Inflammatory macrophage treated with lipopolysaccharide for 1 hour (primary cell): ENCODE data around the gene TRIM29.

Experiments
- DNase-seq, 2 donors: peaks; one replicate each; pipeline ENCODE4 v3.0.0-alpha.2; 2020 to 2022

The TRIM29 gene

DNA sequence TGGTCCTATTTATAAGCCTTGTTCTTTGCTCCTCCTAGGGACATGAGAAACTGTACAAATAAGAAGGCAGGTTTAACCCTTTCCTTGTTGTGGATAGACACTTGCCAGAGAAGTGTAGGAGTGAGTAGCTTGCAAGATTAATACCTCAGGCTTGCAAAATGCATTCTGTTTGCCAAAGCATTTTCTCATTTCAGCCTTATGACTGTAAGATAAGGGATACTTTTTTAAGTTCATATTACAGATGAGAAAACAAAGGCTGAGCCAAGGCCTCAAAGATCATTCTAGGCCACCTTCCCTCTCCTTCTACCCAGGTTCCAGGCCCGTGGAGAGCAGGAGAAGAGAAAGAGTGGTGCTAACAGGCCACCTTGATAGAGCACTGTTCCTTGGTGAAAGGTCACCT lies 46.8 kb downstream of the TRIM29 start:
- no peak for DNase-seq

DNA sequence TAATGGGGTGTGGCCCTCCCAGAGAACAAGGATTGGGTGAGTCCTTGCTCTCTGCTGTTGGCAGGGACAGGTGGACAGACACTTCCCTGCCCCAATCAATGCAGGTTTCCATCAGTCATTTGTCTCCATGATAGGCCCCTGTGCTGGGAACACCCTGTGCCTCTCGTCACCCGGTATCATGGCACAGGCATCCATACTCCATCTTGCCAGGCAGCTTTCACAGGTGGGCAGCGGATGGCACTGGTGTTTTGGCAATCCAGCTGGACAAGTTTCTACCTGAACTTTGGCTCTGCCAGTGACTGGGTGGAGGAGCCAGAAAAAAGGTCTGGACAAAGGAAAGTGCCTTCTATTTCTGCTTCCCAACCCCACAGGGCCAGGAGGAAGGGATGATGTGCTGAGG lies 47.5 kb downstream of the TRIM29 start:
- no peak for DNase-seq

DNA sequence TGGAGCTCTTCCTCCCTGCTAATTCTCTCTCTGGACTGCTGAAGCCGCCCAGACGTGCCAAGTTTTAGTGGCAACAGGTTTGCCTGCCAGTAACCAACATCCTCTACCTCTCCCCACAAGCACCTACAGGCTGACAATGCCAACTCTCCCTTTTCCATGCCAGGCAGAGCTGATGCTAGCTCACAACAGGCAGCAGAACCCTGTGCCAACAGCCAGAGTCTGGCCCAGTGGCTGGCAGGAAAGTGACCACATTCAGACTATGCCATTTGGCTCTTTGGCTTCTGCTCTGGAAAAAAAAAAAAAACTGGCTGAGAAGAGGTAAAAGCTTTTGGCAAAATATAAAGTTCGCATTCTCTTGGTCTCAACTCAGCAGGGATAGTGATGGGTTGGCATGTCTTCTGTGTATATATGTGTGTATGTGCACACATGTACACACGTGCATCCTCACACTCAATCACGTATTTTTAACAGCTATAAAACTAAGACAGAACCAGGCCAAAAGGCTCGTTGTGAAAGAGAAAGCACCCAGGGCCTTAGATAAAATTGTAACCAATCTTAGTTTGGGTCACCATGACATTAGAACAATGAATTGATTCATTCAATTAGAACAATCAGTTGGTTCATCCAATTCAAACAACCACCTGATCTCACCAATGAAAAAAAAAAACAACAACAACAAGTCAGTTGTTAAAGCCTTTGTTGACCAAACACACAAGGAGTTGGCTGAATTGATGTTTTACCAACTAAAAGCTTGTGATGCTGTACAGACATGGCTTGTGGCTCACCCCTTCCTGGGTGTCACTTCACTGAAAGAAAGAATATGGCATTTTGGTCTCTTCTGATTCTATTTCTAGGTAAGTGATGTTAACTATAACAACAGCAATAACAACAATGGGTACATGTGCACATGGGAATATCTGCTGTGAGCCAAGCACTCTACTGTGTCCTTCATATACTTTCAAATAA lies 48.6 kb downstream of the TRIM29 start:
- no peak for DNase-seq

DNA sequence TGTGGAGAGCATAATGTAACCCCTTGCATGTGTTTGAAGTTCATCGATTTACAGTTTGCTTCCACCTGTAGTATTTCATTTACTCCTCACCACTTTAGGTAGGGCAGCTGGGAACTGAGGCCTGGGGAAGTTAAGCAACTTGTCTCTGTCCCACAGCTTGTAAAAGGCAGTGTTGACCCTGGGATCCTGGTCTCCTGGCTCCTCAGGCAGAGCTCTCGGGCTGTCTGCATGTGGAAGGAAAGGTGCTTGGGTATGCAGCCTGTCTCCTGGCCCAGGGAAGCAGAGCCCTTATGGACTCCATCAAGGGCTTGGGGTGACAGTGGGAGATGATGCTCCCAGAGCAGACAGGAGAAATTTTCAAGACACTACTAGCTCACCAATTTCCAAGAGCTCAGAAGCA lies 49.9 kb downstream of the TRIM29 start:
- DNase-seq: no peak

DNA sequence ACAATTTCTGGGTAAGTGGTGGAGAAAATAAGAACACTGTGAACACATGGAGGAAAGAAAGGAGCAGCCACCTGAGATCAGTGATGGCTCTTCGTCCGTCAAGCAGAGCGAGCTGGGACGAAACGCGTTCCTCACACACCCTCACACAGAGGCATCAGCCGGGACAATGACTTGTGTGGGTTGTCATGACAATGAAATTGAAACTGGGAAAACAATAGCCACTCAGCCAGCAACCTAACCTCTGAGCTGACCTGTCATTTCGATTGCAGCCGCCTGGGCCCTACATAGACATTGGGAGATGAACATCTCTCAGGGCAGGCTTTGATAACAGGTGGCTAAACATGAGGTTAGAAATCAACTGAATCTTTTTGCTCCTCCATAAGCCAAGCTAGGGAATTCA lies 51.3 kb downstream of the TRIM29 start:
- DNase-seq: no peak

DNA sequence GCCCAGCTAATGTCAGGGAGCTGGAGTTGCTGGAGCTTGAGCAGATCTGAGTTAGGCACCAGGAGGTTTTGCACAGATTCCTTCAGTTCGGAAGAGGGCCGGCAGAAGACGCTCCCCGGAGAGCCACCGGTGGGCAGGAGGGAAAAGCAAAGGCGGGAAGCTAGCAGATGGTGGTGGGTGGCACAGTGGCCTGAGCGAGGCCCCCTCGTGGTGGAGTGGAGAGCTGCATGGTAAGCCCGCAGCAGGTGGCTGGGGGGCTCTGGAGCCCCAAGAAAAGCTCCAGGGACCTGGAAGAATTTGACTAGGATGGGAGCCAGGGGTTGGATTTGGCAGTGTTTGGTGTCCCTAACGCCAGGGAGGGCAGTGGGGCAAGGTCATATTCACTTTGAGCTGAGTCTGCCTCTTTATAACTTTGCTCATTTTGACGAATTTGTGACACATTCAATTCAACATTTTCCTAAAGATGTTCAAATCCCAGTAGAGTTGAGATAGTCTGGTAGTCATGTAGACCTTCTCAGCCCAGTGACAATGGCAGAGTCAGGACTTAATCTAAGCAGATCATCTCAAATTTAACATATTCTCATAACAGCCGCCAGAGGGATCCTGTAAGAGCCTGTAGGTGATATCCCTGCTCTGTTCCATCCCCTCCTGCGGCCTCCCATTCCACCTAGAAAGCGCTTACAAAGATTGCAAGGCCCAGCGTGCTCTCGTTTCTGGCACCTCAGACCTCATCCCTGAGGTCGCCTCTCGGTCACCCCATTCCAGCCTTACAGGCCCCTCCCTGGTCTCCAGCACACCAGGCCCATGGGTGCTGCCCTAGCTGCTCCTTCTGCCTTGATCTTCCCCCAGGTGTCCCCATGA lies 57.9 kb downstream of the TRIM29 start:
- DNase-seq: peak in 1 of 2 donors; percentile 12

DNA sequence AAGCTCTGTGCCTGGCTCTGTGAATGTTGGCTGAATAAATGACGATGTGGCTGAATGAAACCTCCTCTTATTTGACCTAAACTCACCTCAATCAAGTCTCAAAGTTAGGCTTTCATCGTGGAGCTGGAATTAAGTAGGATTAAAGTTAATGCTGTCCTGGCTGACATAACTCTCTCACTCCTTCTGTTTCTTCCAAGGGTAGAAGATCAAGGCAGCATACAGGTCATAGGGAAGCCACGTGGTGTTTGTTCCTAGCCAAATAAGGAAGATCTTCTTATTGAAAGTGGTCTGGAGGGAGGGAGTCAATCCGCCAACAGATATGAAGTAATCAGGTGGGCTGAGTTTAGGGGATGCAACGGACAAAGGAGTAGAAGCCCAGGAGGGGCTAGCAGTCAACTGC lies 59.5 kb downstream of the TRIM29 start:
- DNase-seq: no peak

DNA sequence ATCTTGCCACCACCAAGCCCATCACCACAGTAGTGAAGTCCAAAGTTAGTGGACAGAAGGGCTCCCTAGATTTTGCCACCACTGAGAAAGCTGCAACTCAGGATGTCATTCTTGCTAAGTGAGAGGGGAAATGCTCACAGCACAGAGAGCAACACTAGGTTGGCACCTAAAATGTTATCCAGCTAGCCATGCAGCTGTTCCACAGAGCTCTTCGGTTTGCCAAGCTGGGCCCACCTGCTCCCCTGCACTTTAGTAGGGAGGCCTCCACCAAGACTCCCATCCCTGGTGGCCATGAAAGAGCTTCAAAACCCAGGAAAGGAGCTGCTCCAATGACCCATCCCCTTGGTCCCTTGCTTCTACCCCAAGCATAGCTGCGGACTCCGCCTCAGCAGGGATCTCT lies 63.8 kb downstream of the TRIM29 start:
- no peak for DNase-seq

DNA sequence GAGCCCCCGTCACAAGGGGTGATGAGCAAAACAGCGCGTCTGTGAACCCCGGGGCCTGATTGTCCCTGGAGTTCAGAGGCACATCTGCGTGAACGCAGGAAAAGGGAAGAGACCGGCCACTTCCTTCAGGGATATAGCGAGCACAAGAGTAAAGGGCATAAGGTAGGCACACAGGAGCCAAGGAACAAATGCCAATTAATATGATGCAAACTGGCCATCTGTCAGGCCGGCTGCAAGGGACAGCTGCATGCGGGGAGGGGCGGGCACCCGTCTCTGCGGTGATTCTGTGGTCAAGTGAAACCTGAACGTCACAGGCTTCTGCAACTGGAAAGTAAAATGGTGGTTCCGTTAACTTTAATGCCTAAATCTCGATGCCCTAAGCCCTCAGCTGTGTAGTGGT lies 64.7 kb downstream of the TRIM29 start:
- no peak for DNase-seq

DNA sequence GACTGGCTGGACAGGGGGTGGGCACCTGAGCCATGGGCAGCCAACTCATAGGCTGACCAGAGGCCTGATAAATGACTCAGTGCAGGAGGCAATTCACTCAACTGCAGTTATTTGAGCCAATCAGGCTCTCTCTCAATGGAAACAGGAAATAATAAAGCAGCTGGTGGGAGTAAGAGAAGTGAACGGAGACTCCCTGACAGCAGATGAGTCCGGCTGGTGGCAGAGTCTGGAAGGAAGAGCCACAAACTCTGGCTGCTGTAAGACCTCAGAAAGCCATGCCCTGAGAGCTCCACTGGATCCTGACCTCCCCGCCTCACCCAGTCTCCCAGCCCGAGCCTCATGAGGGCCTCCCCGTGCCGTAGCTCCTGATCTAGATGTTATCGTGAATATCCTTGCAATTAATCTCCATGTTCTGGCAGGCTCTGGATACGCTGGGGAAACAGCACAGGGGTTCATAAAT lies 69.8 kb downstream of the TRIM29 start:
- peak; percentile 14 to 37 for DNase-seq

DNA sequence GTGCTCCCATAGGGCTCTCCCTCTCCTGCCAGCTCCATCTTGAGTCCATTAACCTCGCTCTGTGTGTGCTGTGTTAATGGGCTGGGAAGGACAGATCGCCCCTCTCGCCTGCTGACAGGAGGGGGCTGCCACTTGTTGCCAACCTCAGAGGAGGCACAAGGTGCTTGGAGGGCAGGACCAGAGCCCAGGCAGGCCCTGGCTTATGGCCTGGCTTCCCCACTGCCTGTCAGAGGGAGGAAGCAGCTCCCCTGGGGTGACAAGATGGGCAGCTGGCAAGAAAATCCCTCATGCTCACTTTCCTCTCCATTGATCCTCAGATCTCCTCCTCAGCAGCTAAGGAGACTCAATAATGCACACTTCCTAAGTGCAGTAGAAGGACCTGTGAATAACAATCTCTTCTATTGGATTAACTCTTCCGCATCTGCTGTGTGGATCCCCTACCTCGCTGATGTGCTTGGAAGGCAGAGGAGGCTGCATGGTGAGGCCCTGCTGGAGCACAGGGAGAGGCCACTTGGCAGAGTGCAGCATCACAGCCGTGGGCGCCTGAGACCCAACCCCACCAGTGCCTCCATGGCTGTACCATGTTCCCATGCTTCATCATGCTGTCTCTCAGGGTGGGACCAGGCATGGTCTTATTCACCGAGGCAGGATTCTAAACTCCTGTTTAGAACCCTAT lies 70.3 kb downstream of the TRIM29 start:
- no peak for DNase-seq

DNA sequence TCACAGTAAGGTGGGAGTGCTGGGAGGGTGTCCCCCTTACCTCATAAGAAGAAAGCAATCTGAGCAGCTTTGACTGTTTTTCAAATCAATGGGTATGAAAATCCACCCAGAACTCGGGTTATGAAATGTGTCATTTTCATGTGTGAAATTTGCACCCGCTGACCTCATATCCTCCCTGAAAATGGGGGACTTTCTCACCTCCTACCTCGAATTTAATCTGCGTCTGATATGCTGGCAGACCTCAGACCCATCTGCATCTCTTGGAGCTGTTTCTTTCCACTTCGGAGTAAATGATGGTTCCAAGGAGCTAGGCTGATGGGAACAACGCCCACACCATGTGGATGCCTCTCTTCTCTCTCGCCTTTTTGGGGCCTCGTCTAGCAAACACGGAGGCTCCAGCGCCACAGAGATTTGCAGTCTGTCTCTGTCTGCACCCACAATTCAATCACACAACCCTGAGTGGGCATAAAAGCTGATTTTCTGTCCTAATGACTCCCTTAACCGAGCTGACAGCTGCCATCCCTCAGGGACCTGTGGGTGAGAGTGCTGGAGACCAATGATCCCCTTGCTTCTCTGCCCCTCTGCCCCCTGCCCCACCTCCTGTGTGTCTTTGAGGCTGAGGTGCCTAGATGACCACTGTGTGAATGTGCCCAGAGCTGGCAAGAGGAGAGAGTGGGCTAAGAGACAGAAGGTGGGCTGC lies 71.0 kb downstream of the TRIM29 start:
- no peak for DNase-seq

DNA sequence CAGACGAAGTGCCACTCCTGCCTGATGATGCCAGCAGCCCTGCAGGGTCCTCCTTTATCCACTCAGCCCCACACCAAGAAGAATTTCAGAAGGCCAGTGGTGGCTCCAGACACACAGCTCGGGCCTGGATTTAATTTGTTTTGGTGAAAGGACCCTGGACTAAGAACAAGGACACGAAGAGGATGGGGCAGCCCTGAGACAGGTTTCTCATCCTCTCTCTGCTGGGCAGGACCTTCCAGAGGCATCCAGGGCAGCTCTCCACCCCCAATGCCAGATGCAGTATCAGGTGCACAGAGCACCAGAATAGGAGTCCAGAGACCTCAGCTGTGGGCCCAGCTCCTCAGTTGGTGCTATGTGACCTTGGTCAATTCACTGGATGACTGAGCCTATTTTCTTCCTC lies 72.0 kb downstream of the TRIM29 start:
- DNase-seq: no peak

DNA sequence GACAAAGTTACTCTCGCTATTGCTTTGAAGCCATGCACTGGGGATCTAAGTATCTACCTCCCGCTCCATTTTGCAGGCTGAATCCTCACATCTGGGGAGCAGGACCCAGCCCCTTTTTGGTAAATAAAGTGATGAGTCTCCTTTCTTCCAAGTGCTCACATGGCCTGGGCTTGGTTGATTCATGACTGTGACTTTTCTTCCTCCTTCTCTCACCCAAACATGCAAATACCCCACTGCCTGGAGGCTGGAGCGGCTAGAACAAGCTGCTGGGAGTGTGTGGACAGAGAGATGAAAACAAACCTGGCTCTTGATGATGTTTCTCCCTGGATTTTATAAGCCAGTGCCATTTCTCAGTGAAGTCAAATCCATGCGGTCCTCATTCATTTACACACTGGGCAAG lies 72.7 kb downstream of the TRIM29 start:
- DNase-seq: no peak

DNA sequence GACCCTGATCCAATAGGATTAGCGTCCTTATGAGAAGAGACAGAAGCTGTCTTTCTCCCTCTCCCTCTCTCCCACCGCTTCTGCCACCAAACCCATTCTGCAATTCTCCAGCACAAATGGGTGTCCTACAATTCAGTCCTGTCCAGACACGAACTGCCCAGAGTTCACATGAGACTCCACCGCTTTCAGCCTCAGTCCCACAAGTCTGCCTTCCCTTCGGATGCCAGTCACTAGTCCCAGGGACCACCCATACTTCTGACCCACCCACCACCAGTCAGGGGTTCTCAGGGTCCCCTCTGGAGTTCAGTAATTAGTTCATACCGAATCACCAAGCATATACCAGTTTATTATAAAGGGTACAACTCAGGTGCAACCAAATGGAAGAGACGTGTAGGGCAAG lies 73.6 kb downstream of the TRIM29 start:
- no peak for DNase-seq

DNA sequence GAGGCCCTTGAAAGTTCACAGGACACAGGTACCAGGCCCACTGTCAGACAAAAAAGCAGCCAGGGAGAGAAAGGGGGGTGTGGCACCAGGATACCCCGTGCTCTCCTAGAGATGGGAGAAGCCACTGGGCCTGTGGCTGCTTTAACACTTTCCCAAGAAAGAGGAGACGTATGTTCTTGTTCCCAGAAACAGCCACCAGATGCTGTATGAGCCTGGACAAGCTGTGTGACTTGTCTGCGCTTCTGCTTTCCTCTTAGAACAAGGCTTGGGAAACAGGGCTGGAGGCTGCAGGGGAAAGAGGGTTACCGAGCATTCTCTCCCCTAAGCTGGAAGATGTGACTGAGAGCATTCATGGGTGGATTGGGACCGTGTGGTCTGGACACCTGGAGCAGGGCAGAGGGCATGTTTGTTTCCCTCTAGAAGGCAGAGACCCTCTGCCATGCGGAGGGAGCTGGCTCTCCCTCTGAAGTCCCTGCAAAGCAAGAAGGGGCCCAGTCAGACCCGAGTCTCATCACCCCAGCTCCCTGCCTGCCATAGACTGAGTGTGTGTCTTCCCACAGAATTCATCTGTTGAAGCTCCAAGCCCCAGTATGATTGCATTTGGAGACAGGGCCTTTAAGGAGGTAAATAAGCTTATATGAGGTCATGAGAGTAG lies 74.1 kb downstream of the TRIM29 start:
- no peak for DNase-seq

DNA sequence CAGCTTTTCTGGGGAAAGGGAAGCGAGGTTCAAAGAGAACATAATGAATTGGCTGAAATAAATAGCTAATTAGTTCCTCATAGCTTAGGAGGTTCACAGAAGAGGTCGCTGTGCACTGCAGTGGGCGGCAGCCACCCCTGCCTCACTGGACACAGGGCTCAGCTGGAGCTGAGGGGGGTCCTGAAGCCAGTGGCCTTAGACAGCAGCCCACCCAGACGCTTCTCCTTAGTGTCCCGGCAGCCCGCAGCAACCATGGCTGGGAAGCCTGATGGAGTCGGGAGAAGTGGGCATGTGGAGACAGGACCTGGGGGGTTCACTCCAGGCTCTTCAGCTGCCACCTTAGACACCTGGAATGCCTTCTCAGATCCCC lies 75.4 kb downstream of the TRIM29 start:
- DNase-seq: no peak

DNA sequence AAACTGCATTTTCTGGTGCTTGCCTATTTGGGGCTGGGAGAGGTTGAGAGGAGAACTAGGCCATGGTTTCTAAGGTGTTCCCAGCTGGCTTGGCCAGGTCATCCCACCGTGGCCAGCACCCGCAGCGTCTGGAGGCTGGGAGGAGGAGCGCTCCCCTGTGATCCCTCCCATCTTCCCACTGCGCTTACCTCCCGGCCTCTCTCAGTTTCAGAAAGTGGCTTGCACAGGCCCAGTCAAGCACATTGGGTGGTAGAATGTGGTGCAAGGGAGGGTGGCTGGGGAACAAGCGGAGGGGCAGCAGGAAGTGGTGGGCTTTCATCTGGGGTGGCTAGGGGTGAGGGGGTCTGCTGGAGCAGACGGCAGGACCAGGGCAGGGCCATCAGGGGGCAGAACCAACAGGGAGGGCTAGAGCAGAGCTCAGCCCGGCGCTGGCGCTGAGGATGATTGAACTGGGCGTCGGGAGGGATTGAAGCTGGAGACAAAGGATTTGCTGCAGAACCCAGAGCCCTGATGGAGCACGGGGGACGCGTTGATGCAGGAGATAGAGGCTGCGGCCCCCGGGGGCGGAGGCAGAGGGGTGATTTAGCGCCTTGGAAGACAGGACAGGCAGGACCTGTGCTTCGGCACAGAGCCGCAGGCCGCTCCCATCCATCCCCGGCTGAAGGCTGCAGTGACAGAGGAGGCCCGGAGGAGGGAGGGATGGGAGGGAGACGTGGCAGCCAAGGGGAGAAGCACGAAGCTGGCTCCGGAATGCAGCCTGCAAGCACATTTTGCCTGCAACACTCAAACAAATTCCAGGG lies 76.0 kb downstream of the TRIM29 start:
- no peak for DNase-seq
